Measurements from ENCODE around the gene HECTD1. TPM values are rescaled to one million over a fixed set of nuclear protein-coding genes. Genes with fewer than 3 reads are reported as not detected.

HECTD1 gene
- total RNA-seq, 1 donor from 2014 or later = 153 TPM

- peaks cover 2% of the 10 kb centered on the region for H3K27me3 Mint-ChIP-seq (ENCODE audit: insufficient read depth, low read depth)
- H2AFZ ChIP-seq (replicated peaks) = no peak overlapping the region
Observed at GRCh38 chr14:31080056-31080455, 127.5 kb downstream of the HECTD1 start.

GRCh38 chr14:31078766-31079165 lies 128.8 kb downstream of the HECTD1 start:
- Histone ChIP-seq H3K4me2 (no peak overlapping the region), H2AFZ (replicated peaks) (no peak overlapping the region), H3K27me3 (no peaks in the 10 kb centered on the region), H3K4me1 (peaks cover 2% of the 10 kb centered on the region), H3K9ac (no peak overlapping the region), H3K79me2 (ENCODE audit: low read depth) (no peaks in the 10 kb centered on the region), H3F3A (ENCODE audit: low read depth) (no peaks in the 10 kb centered on the region), H4K20me1 (ENCODE audit: low read depth) (no peaks in the 10 kb centered on the region), H3K36me3 (no peaks in the 10 kb centered on the region), H3K27ac (no peak overlapping the region), H3K9me3 (ENCODE audit: low read depth) (no peaks in the 10 kb centered on the region), H3K4me3 (no peak overlapping the region)
- Mint-ChIP-seq H3K27ac (no peak overlapping the region), H3K27me3 (ENCODE audit: insufficient read depth, low read depth) (peaks cover 2% of the 10 kb centered on the region), H3K36me3 (peaks cover 8% of the 10 kb centered on the region), H3K9me3 (no peaks in the 10 kb centered on the region), H3K4me3 (no peak overlapping the region), H3K4me1 (no peaks in the 10 kb centered on the region)
- TF ChIP-seq EZH2 (IDR thresholded peaks at IDR 0.05) (no peak), CTCF (IDR thresholded peaks at IDR 0.05) (no peak), EZH2phosphoT487 (IDR thresholded peaks at IDR 0.05) (no peak)
- DNase-seq (ENCODE audit: low spot score) = no peak

More at GRCh38 chr14:31080056-31080455, 127.5 kb downstream of the HECTD1 start:
- H3K4me1 ChIP-seq = peaks cover 6% of the 10 kb centered on the region
- no peak overlapping the region for H3K27ac ChIP-seq
- no peak overlapping the region for H3K4me3 Mint-ChIP-seq
- H3K79me2 ChIP-seq (ENCODE audit: low read depth) = no peaks in the 10 kb centered on the region
- no peak overlapping the region for H3K9ac ChIP-seq
- no peak overlapping the region for H3K27ac Mint-ChIP-seq
- TF ChIP-seq EZH2 (IDR thresholded peaks at IDR 0.05) (no peak), CTCF (IDR thresholded peaks at IDR 0.05) (no peak), EZH2phosphoT487 (IDR thresholded peaks at IDR 0.05) (no peak)
- no peaks in the 10 kb centered on the region for H3K9me3 ChIP-seq (ENCODE audit: low read depth)
- H3K36me3 Mint-ChIP-seq = peaks cover 6% of the 10 kb centered on the region
- no peaks in the 10 kb centered on the region for H3K4me1 Mint-ChIP-seq
- H3K4me2 ChIP-seq = no peak overlapping the region
- H4K20me1 ChIP-seq (ENCODE audit: low read depth) = no peaks in the 10 kb centered on the region
- H3K4me3 ChIP-seq = no peak overlapping the region
- no peak for DNase-seq (ENCODE audit: low spot score)
- H3K36me3 ChIP-seq = no peaks in the 10 kb centered on the region
- no peaks in the 10 kb centered on the region for H3F3A ChIP-seq (ENCODE audit: low read depth)
- H3K9me3 Mint-ChIP-seq = no peaks in the 10 kb centered on the region
- H3K27me3 ChIP-seq = no peaks in the 10 kb centered on the region

- H3K4me2 ChIP-seq = no peak overlapping the region
- Mint-ChIP-seq H3K4me1 (no peaks in the 10 kb centered on the region), H3K9me3 (no peaks in the 10 kb centered on the region), H3K27ac (no peak overlapping the region), H3K4me3 (no peak overlapping the region), H3K36me3 (peaks cover 12% of the 10 kb centered on the region), H3K27me3 (ENCODE audit: insufficient read depth, low read depth) (no peaks in the 10 kb centered on the region)
- no peaks in the 10 kb centered on the region for H3K36me3 ChIP-seq
- no peak overlapping the region for H3K27ac ChIP-seq
- H2AFZ ChIP-seq (replicated peaks) = no peak overlapping the region
- no peaks in the 10 kb centered on the region for H3F3A ChIP-seq (ENCODE audit: low read depth)
- H3K4me1 ChIP-seq = no peaks in the 10 kb centered on the region
- no peaks in the 10 kb centered on the region for H4K20me1 ChIP-seq (ENCODE audit: low read depth)
- no peak overlapping the region for H3K4me3 ChIP-seq
- no peaks in the 10 kb centered on the region for H3K79me2 ChIP-seq (ENCODE audit: low read depth)
- DNase-seq (ENCODE audit: low spot score) = no peak
- TF ChIP-seq EZH2phosphoT487 (IDR thresholded peaks at IDR 0.05) = no peak
- no peak for TF ChIP-seq CTCF (IDR thresholded peaks at IDR 0.05)
- TF ChIP-seq EZH2 (IDR thresholded peaks at IDR 0.05) = no peak
- no peaks in the 10 kb centered on the region for H3K27me3 ChIP-seq
- no peak overlapping the region for H3K9ac ChIP-seq
- H3K9me3 ChIP-seq (ENCODE audit: low read depth) = no peaks in the 10 kb centered on the region
Observed at GRCh38 chr14:31075144-31075543, 132.4 kb downstream of the HECTD1 start.

All from neural progenitor cell (in vitro differentiated cells).